Psoas muscle (tissue), 8 donors: ENCODE data around the gene AMELX. TPM values are rescaled to one million over a fixed set of nuclear protein-coding genes. Genes with fewer than 3 reads are reported as not detected.
A peak's percentile ranks its signal among the peaks of the same experiment; 100 is the strongest.

ENCODE experiments used
- ATAC-seq, 4 donors: fragments of 200-7000 bp; cut with Tn5 transposase; one replicate each; pipeline ENCODE4 v1.9.1; 2020; ENCODE audit warnings: moderate library complexity in 3 of 4, mild to moderate bottlenecking in 2 of 4
- DNase-seq, 2 donors: peaks; one replicate each; pipeline ENCODE4 v3.0.0-alpha.2; 2020
- H3K27ac ChIP-seq: fragments of 200-600 bp; one replicate; pipeline ENCODE4 v1.8.0; 2022
- H3K27me3 ChIP-seq, 3 donors: fragments of 200-600 bp in 1 of 3; one replicate each; pipeline versions ENCODE4 v1.6.1 to v1.8.0; 2013 to 2022; ENCODE audit warnings: low read length in 2 of 3, mild to moderate bottlenecking in 2 of 3, moderate library complexity in 1 of 3; ENCODE audit not compliant: insufficient read depth in 3 of 3
- H3K36me3 ChIP-seq, 2 donors: fragments of 200-600 bp in 1 of 2; one replicate each; pipeline versions ENCODE4 v1.6.1 to v1.8.0; 2013 to 2022; ENCODE audit warnings: low read depth in 1 of 2, mild to moderate bottlenecking in 1 of 2, moderate library complexity in 1 of 2; ENCODE audit not compliant: insufficient read depth in 1 of 2
- H3K4me1 ChIP-seq: fragments of 200-600 bp; one replicate; pipeline ENCODE4 v1.8.0; 2022
- H3K4me3 ChIP-seq: fragments of 200-600 bp; one replicate; pipeline ENCODE4 v1.8.0; 2022; ENCODE audit warnings: mild to moderate bottlenecking
- H3K9me3 ChIP-seq: fragments of 200-600 bp; one replicate; pipeline ENCODE4 v1.8.0; 2022
- WGBS, 3 donors: extraction: QIAGEN DNeasy Blood & Tissue Kit; methylation state at CpG; one replicate each; pipeline versions ENCODE4 v1.1.6 to v1.1.7; 2013; 5-methylcytosine and 5-hydroxymethylcytosine counted together
- intact Hi-C, 2 donors: fragments of 100-400 bp; cut with DNase I; formaldehyde crosslinking; loops; one replicate each; pipeline versions ENCODE4 v1.11.0 to v1.14.2; 2022
- polyA plus RNA-seq, 3 donors: library from polyadenylated mRNA; stranded (reverse); fragments of 200-250 nt; gene quantifications; one replicate each; pipeline ENCODE4 v1.2.3, GENCODE V29; 2013
- total RNA-seq, 4 donors: library from RNA; stranded (reverse); fragmentation: NEBNext Ultra II Directional in 2 of 4; extraction: Animal tissue kit (Norgen Biotek cat#: 25700) in 2 of 4; gene quantifications; one replicate each; pipeline versions ENCODE4 v1.2.1 to v1.2.4, GENCODE V29; 2021 to 2023
- TF ChIP-seq, protein P1 (sequence below): fragments of 200-600 bp; IDR thresholded peaks from one replicate; pipeline ENCODE4 v1.8.0; 2022; ENCODE audit warnings: antibody characterized with exemption
- donor health status: healthy with polysubstance abuse.
- donor health status: DM: no; HTN: no; CAD: no; lungs with moderate emphysema.
- donor health status: Bipolar disorder and iron deficiency.
- donor health status: healthy.
- donor health status: DM: yes; HTN: yes; CAD: no.
- donor health status: DM: no; HTN: no; CAD: no.
- donor health status: DM: no; HTN: no; CAD: no.
- donor health status: DM: yes; HTN: yes; CAD: no.

Gene AMELX
- total and polyA plus RNA-seq, 7 donors, result not detected

GRCh38 chrX:11290416-11291102 lies 2.7 kb upstream of the AMELX start:
- H3K4me1 ChIP-seq, result no peaks in the 10 kb centered on the region
- WGBS, 3 donors, result 70 to 88% (median 77%) methylated on average over 8 of the region's 8 CpGs

GRCh38 chrX:11296051-11296450 lies 2.8 kb downstream of the AMELX start:
- TF ChIP-seq, protein P1, sequence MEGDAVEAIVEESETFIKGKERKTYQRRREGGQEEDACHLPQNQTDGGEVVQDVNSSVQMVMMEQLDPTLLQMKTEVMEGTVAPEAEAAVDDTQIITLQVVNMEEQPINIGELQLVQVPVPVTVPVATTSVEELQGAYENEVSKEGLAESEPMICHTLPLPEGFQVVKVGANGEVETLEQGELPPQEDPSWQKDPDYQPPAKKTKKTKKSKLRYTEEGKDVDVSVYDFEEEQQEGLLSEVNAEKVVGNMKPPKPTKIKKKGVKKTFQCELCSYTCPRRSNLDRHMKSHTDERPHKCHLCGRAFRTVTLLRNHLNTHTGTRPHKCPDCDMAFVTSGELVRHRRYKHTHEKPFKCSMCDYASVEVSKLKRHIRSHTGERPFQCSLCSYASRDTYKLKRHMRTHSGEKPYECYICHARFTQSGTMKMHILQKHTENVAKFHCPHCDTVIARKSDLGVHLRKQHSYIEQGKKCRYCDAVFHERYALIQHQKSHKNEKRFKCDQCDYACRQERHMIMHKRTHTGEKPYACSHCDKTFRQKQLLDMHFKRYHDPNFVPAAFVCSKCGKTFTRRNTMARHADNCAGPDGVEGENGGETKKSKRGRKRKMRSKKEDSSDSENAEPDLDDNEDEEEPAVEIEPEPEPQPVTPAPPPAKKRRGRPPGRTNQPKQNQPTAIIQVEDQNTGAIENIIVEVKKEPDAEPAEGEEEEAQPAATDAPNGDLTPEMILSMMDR, result no peak
- ATAC-seq (no peak), DNase-seq (no peak)
- H3K4me1 ChIP-seq, result no peaks in the 10 kb centered on the region
- H3K9me3 ChIP-seq, result no peaks in the 10 kb centered on the region
- peaks cover 0 to 8% (median 0%) of the 10 kb centered on the region in 3 donors for H3K27me3 ChIP-seq
- H3K4me3 ChIP-seq, result no peak overlapping the region
- WGBS, 3 donors, result 42 to 60% (median 45%) methylated on average over 5 of the region's 5 CpGs
- H3K36me3 ChIP-seq, result no peaks in the 10 kb centered on the region
- H3K27ac ChIP-seq, result no peak overlapping the region
- intact Hi-C loops, result no loop called here

More at GRCh38 chrX:11290416-11291102, 2.7 kb upstream of the AMELX start:
- Histone ChIP-seq H3K27ac (no peak overlapping the region), H3K36me3 (no peaks in the 10 kb centered on the region), H3K4me3 (no peak overlapping the region), H3K27me3 (peaks cover 0 to 8% (median 0%) of the 10 kb centered on the region in 3 donors), H3K9me3 (no peaks in the 10 kb centered on the region)
- DNase-seq (no peak), ATAC-seq (no peak)
- TF ChIP-seq, protein P1, result no peak
- intact Hi-C loops, result no loop called here

DNA sequence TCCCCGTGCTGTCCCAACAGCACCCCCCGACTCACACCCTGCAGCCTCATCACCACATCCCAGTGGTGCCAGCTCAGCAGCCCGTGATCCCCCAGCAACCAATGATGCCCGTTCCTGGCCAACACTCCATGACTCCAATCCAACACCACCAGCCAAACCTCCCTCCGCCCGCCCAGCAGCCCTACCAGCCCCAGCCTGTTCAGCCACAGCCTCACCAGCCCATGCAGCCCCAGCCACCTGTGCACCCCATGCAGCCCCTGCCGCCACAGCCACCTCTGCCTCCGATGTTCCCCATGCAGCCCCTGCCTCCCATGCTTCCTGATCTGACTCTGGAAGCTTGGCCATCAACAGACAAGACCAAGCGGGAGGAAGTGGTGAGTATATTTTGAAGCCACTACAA lies 5.4 kb downstream of the AMELX start:
- intact Hi-C loops, result no loop called here
- H3K27ac ChIP-seq, result no peak overlapping the region
- WGBS, 3 donors, result 81 to 98% (median 96%) methylated on average over 9 of the region's 9 CpGs
- no peaks in the 10 kb centered on the region for H3K36me3 ChIP-seq
- H3K4me3 ChIP-seq, result no peak overlapping the region
- ATAC-seq (no peak), DNase-seq (peak in 1 of 2 donors; percentile 45)
- H3K4me1 ChIP-seq, result no peaks in the 10 kb centered on the region
- no peaks in the 10 kb centered on the region for H3K27me3 ChIP-seq
- no peaks in the 10 kb centered on the region for H3K9me3 ChIP-seq
- TF ChIP-seq, protein P1, result no peak

DNA sequence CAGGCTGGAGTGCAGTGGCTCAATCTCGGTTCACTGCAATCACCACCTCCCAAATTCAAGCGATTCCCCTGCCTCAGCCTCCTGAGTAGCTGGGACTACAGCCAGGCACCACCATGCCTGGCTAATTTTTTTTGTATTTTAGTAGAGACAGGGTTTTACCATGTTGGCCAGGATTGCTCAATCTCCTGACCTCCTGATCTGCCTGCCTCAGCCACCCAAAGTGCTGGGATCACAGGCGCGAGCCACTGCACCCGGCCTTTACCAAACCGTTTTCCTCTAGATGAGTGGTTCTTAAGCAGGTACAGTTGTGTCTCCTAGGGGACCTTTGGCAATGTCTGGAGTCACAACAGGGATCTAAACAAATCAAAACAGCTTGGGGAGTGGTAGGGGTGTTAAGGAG lies 11.6 kb downstream of the AMELX start:
- TF ChIP-seq, protein P1, result no peak
- Histone ChIP-seq H3K36me3 (no peaks in the 10 kb centered on the region), H3K4me3 (no peak overlapping the region), H3K4me1 (no peaks in the 10 kb centered on the region), H3K9me3 (no peaks in the 10 kb centered on the region), H3K27ac (no peak overlapping the region), H3K27me3 (no peaks in the 10 kb centered on the region)
- 64 to 98% (median 77%) methylated on average over 6 of the region's 6 CpGs for WGBS, 3 donors
- ATAC-seq, result no peak
- intact Hi-C loops, result no loop called here
- no peak for DNase-seq

GRCh38 chrX:11305641-11306040 lies 12.4 kb downstream of the AMELX start:
- DNase-seq, result no peak
- Histone ChIP-seq H3K4me3 (no peak overlapping the region), H3K27ac (no peak overlapping the region), H3K36me3 (no peaks in the 10 kb centered on the region), H3K9me3 (no peaks in the 10 kb centered on the region), H3K4me1 (no peaks in the 10 kb centered on the region), H3K27me3 (no peaks in the 10 kb centered on the region)
- WGBS, 3 donors, result 57 to 91% (median 89%) methylated on average over 1 of the region's 1 CpG
- TF ChIP-seq, protein P1, result no peak
- no peak for ATAC-seq
- intact Hi-C loops, result no loop called here
